RPMI7951 (cell line): Measurements from ENCODE around the gene PRKAR2A. TPM values are rescaled to one million over a fixed set of nuclear protein-coding genes. Genes with fewer than 3 reads are reported as not detected.

Experiments
- total RNA-seq: library from RNA; depleted of rRNA; stranded (reverse); fragments of >200 nt; shearing (Covaris generic); gene quantifications from 2 replicates; pipeline ENCODE4 v1.2.3, GENCODE V29; 2014; rRNA removed

Gene PRKAR2A
- total RNA-seq, 1 experiment from 2014 or later, result 38.7 TPM

Other genes starting within 250 kb of the PRKAR2A start
- gene UQCRC1, start 238.2 kb downstream of the PRKAR2A start, total RNA-seq, result 393 and 540 TPM in 2 replicates
- not detected in 2 replicates for gene TMEM89, start 226.1 kb downstream of the PRKAR2A start, total RNA-seq
- 32.3 and 35.1 TPM in 2 replicates for gene SLC26A6, start 212.4 kb downstream of the PRKAR2A start, total RNA-seq
- 0.98 and 1.1 TPM in 2 replicates for gene CELSR3, start 185.0 kb downstream of the PRKAR2A start, total RNA-seq
- 25.7 and 29.6 TPM in 2 replicates for gene NCKIPSD, start 162.0 kb downstream of the PRKAR2A start, total RNA-seq
- 66.2 and 72.0 TPM in 2 replicates for gene IP6K2, start 130.7 kb downstream of the PRKAR2A start, total RNA-seq
- gene SLC25A20, start 51.0 kb upstream of the PRKAR2A start, total RNA-seq, result 19.4 and 25.6 TPM in 2 replicates
- gene ARIH2, start 71.0 kb upstream of the PRKAR2A start, total RNA-seq, result 74.0 and 81.8 TPM in 2 replicates
- gene P4HTM, start 142.4 kb upstream of the PRKAR2A start, total RNA-seq, result 3.3 and 4.0 TPM in 2 replicates
- gene WDR6, start 159.5 kb upstream of the PRKAR2A start, total RNA-seq, result 44.7 and 49.5 TPM in 2 replicates
- 46.4 and 54.9 TPM in 2 replicates for gene DALRD3, start 170.7 kb upstream of the PRKAR2A start, total RNA-seq
- gene NDUFAF3, start 174.2 kb upstream of the PRKAR2A start, total RNA-seq, result 260 and 301 TPM in 2 replicates
- gene IMPDH2, start 181.5 kb upstream of the PRKAR2A start, total RNA-seq, result 305 and 426 TPM in 2 replicates
- 121 and 124 TPM in 2 replicates for gene QRICH1, start 246.2 kb upstream of the PRKAR2A start, total RNA-seq